ENCODE results near the gene GLDN. TPM values are rescaled to one million over a fixed set of nuclear protein-coding genes. Genes with fewer than 3 reads are reported as not detected.
A peak's percentile ranks its signal among the peaks of the same experiment; 100 is the strongest.

Gene GLDN
- total and polyA plus RNA-seq, 11 donors = 1.1 to 15.3 (median 10.3) TPM

- 58 to 70% (median 60%) methylated on average over 2 of the region's 2 CpGs for WGBS, 4 donors
- Histone ChIP-seq H3K4me1 (peaks cover 0 to 53% (median 13%) of the 10 kb centered on the region in 12 donors), H3K36me3 (no peaks in the 10 kb centered on the region), H3K27ac (peak overlapping the region in 4 of 12 donors; percentile 27 to 50 (median 42)), H3K9me3 (no peaks in the 10 kb centered on the region), H3K27me3 (no peaks in the 10 kb centered on the region), H3K4me3 (no peak overlapping the region)
- DNase-seq (no peak), ATAC-seq (peak in 1 of 4 donors; percentile 64)
- TF ChIP-seq, protein P1, sequence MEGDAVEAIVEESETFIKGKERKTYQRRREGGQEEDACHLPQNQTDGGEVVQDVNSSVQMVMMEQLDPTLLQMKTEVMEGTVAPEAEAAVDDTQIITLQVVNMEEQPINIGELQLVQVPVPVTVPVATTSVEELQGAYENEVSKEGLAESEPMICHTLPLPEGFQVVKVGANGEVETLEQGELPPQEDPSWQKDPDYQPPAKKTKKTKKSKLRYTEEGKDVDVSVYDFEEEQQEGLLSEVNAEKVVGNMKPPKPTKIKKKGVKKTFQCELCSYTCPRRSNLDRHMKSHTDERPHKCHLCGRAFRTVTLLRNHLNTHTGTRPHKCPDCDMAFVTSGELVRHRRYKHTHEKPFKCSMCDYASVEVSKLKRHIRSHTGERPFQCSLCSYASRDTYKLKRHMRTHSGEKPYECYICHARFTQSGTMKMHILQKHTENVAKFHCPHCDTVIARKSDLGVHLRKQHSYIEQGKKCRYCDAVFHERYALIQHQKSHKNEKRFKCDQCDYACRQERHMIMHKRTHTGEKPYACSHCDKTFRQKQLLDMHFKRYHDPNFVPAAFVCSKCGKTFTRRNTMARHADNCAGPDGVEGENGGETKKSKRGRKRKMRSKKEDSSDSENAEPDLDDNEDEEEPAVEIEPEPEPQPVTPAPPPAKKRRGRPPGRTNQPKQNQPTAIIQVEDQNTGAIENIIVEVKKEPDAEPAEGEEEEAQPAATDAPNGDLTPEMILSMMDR (IDR thresholded peaks at IDR 0.05) = no peak
- no peak for TF ChIP-seq POLR2A (IDR thresholded peaks at IDR 0.05)
- intact Hi-C loops (cut with DNase I) = no loop called here
These were observed 31.4 kb upstream of the GLDN start for GRCh38 chr15:51310064-51310463.

DNA sequence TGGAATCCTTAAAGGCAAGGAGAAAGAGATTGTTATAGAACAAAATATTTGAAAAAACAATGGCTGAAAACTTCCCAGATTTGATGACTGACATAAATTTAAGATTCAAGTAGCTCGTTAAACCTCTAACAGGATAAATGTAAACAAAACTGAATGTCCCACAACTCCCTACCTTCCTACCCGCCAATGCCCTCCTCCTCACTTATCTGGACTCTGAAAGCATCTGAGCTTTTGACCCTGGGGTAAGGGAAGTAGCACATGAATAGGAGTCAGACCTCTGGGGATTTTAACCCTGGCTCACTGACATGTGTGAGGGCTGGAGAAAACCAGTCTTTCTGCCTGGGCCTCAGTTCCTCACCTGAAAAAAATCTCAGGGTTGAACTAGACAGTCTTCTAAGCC lies 29.9 kb upstream of the GLDN start:
- ATAC-seq = no peak

GRCh38 chr15:51312166-51313073 lies 29.0 kb upstream of the GLDN start:
- peak overlapping the region in 6 of 12 donors; percentile 34 to 59 (median 42) for H3K27ac ChIP-seq
- intact Hi-C loops (cut with DNase I) = no loop called here
- no peaks in the 10 kb centered on the region for H3K27me3 ChIP-seq
- no peak overlapping the region for H3K4me3 ChIP-seq
- WGBS, 4 donors = 72 to 79% (median 73%) methylated on average over 8 of the region's 8 CpGs
- ATAC-seq (peak in 1 of 4 donors; percentile 18), DNase-seq (no peak)
- no peaks in the 10 kb centered on the region for H3K9me3 ChIP-seq
- H3K36me3 ChIP-seq = no peaks in the 10 kb centered on the region
- peaks cover 0 to 48% (median 12%) of the 10 kb centered on the region in 12 donors for H3K4me1 ChIP-seq
- TF ChIP-seq, protein P1 (IDR thresholded peaks at IDR 0.05) = no peak
- TF ChIP-seq POLR2A (IDR thresholded peaks at IDR 0.05) = no peak

More for the DNA sequence above, 29.9 kb upstream of the GLDN start:
- no peaks in the 10 kb centered on the region for H3K27me3 ChIP-seq
- TF ChIP-seq, protein P1 (IDR thresholded peaks at IDR 0.05) = no peak
- no peak for TF ChIP-seq POLR2A (IDR thresholded peaks at IDR 0.05)
- no peak overlapping the region for H3K4me3 ChIP-seq
- peak overlapping the region in 3 of 12 donors; percentile 11 to 37 (median 24) for H3K27ac ChIP-seq
- no peaks in the 10 kb centered on the region for H3K36me3 ChIP-seq
- 66 to 80% (median 71%) methylated on average over 2 of the region's 2 CpGs for WGBS, 4 donors
- intact Hi-C loops (cut with DNase I) = no loop called here
- DNase-seq = no peak
- peaks cover 0 to 53% (median 13%) of the 10 kb centered on the region in 12 donors for H3K4me1 ChIP-seq
- H3K9me3 ChIP-seq = no peaks in the 10 kb centered on the region

- no peak for TF ChIP-seq POLR2A (IDR thresholded peaks at IDR 0.05)
- TF ChIP-seq, protein P1 (IDR thresholded peaks at IDR 0.05) = no peak
- Histone ChIP-seq H3K36me3 (no peaks in the 10 kb centered on the region), H3K4me1 (peaks cover 0 to 42% (median 12%) of the 10 kb centered on the region in 12 donors)
These were observed 28.4 kb upstream of the GLDN start for GRCh38 chr15:51313074-51313393.

More at GRCh38 chr15:51313074-51313393, 28.4 kb upstream of the GLDN start:
- no peaks in the 10 kb centered on the region for H3K27me3 ChIP-seq
- peak overlapping the region in 5 of 12 donors; percentile 37 to 59 (median 46) for H3K27ac ChIP-seq
- ATAC-seq (no peak), DNase-seq (no peak)
- H3K9me3 ChIP-seq = no peaks in the 10 kb centered on the region
- H3K4me3 ChIP-seq = no peak overlapping the region
- intact Hi-C loops (cut with DNase I) = no loop called here
